HG03342 (cell line): ENCODE measurements around the gene KRT86.
"Not testable (repeated sequence)": the region's sequence is repeated elsewhere in the genome, so short reads cannot be mapped to it uniquely, and the experiment has no call there.

Experiments used
- ATAC-seq: cut with Tn5 transposase; IDR thresholded peaks from one replicate; pipeline ENCODE4 v1.9.1; 2021; ENCODE audit warnings: mild to moderate bottlenecking, moderate library complexity; ENCODE audit not compliant: unreplicated experiment

KRT86 gene

GRCh38 chr12:52251367-52252051 lies 22.9 kb upstream of the KRT86 start:
- no peak for ATAC-seq

- ATAC-seq = not testable (repeated sequence)
Observed at GRCh38 chr12:52252175-52252615, 22.2 kb upstream of the KRT86 start.

DNA sequence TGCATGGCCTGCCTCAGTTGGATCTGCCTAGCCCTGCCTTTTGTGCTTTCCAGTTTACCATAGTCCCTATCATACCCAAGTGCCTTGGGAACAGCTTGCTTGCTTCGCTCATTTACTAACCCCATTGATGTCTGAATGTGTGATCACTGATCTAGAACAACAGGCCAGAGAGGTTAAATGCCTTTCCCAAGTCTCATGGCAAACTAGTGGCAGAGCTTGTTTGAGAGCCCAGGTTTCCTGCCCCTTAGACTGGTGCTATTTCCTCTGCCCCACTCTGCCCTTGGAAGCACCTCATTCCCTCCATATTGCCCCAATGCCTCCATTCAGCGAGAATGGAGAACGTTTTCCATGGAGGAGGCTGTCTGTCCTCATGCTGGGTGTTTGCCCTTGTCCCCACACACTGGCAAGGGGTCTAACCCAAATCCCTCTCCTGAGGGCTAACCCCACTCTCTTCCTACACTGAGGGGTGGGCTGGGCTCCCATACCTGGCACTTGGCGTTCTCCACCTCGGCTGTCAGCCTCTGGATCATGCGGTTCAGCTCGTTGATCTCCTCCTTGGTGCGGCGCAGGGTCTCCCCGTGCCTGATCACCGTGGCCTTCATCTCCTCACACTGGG lies 21.6 kb upstream of the KRT86 start:
- no peak for ATAC-seq

DNA sequence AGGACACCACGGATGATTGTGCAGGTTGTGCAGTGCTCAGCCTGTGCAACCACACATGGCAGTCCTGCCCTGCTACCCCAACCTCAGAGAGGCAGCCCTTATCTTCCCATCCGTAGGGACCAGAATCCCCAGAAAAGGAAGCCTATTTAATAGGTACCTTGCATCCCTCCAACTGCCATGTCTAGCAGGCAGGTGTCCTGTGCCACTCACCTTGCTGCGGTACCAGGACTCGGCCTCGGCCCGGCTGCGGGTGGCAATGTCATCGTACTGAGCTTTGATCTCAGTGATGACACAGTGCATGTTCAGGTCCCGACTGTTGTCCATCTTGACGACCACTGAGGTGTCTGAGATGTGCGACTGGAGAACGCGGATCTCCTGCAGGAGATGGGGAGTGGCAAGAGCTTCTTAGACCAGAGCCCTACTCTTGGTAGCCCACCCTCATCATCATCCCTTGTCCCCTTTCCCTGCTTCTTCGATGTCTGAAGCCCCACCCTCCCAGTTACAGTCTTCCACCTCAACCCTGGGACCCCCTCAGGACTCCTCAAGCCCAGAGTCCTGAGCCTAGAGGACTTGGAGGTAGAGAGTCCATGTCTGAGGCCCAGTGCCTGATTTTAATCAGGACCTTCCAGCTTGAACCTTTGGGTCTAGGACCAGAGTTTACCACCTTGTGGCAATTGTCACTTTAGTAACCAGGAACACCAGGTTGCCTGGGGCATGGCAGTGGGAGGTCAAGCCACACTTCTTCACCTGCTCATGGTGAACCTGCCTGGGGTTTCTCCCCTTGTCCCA lies 20.9 kb upstream of the KRT86 start:
- ATAC-seq = no peak

- no peak for ATAC-seq
Observed at GRCh38 chr12:52254180-52254964, 20.1 kb upstream of the KRT86 start.

DNA sequence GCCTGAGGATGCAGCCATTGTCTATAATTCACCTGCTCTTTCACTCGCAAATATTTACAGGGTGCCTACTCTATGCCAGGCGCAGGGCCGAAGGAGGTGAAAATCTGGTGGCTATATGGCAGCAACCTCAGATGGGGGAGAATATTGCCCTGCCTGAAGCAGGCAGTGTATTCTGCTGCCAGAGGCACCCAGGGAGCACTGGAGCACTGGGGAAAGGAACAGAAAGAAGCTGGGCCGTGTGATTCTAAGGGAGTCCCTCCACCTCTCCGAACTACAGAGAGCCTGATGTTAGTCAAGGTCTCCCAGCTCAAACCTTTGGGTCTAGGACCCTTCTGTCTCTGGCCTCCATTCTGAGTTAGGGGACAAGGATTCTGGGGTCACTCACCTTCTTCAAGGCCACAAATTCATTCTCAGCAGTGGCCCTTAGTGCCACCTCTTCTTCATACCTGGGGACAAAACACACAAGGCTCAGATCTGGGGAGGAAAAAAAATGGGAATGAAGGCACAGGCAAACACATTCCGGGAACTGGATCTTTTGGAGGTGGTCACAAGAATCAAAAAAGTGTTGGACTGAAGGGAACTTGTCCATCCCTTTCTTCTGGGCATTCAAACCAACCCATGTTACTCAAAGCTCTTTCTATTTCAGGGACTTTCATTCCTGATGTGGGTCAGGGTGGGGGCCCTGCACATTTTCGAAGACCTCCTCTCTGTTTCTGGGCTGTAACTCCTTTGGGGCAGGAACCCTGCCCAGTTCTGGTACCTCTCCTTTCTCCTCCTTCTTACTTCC lies 19.3 kb upstream of the KRT86 start:
- no peak for ATAC-seq

DNA sequence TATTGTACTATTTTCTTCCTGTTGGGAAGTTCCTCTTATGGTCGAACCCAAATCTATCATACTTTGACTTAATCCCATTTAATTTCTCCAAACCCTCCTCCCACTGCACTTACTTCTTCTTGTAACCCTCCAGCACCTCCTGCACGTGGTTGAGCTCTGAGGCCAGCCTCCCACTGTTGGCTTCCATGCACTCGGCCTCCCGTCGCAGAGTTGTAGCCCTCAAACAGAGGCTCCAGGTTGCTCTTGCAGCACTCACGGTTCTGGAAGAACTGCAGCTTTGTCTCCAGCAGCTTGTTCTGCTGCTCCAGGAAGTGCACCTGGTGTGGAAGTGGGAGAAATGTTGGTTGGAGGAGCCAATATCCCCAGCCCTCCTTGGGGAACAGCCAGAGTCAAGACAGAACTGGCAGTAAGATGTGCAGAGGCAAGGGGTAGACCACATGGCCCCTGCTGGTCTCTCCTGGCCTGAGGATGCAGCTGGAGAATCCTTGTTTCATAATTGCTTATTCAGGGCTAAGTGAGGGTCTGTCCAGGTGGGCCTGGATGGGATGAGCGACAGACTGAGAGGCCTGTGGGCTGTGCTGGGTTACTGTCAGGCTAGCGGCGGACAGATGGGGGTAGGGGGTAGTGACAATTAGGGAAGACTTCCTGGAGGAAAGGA lies 18.4 kb upstream of the KRT86 start:
- no peak for ATAC-seq

DNA sequence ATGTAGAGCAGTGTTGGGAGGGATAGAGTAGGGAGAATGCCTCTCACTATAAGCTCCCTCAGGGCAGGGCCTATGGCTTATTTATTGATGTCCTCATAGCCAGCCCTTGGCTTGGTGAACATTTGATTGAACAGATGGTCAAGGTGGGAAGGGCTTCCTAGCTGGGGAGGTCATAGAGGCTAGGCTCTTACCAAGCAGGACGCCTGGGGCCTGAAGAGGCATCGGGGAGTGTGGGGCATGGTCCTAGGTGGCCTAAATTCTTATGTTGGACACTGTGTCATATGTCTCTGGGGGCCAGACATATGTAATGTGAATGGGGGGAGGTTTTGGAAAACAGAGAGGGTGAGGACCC lies 17.9 kb upstream of the KRT86 start:
- no peak for ATAC-seq

GRCh38 chr12:52257074-52257551 lies 17.3 kb upstream of the KRT86 start:
- ATAC-seq = no peak

DNA sequence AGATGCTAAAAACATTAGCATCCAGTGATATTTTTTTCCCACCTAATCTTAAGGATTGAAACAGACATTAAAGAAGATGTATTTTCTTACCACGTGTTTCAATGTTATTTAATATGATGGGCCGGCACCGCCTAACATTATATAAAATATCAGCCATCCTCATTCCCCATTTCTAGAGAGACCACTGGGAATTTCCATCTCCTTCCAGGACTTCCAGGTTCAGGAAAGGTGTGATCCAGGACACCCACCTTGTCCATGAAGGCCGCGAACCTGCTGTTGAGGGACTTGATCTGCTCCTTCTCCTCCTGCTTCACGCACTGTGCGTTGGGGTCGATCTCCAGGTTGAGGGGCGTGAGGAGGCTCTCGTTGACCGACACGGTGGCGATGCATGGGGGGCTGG lies 16.5 kb upstream of the KRT86 start:
- not testable (repeated sequence) for ATAC-seq

DNA sequence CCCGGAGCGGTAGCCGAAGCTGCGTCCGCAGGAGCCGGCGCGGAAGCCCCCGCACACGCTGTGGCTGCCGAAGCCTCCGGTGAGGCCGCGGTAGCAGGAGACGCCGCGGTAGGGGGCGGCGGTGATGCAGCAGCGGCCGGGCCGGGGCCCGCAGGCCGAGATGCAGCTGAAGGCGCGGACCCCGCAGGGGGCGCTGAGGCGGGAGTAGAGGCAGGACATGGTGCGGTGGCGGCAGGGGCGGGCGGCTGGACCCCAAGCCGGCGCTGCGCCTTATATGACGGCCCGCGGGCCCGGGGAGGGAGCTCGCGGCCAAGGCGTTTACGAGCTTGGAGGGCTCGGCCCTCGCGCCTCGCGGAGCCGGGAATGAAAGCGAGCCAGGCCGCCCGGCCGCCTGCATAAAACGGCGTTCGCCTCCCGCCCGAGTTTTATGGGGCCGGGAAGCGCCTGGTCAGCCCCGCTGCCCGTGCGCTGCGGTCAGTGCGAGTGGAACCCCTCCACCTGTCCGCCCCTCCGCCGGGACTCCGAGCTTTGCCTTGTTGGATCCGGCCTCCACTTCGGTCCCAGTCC lies 16.0 kb upstream of the KRT86 start:
- ATAC-seq = no peak

DNA sequence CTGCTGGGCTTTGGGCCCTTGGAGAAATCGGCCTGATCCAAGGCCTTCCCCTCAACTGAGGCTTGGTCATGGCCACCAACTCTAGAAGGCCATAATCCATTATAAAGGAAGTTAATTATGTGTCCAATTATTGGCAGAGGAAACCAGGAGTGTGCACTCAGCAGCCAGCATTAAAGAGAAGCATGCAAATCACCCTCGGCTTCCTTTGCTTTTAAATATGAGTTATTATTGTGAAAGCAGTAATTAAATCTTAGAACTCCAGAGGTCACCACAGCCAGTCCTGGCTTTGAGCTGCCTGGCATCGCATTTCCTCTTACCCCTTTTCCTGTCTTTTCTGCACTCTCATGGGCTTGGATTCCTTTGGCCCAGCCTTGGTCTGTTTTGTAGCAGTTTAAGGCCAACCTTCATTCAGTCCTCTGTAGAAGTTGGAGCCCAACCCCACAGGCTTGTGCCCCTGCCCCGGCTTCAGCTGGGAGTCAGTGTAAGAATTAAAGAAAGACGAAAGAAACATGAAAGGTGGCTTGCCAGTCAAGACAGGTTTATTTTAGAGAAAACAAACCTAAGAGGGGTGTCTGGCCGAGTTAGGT lies 14.7 kb upstream of the KRT86 start:
- no peak for ATAC-seq

GRCh38 chr12:52260361-52261207 lies 13.9 kb upstream of the KRT86 start:
- ATAC-seq = no peak

GRCh38 chr12:52261208-52261484 lies 13.3 kb upstream of the KRT86 start:
- no peak for ATAC-seq

- no peak for ATAC-seq
Observed at GRCh38 chr12:52262286-52262685, 12.2 kb upstream of the KRT86 start.

GRCh38 chr12:52263761-52264434 lies 10.5 kb upstream of the KRT86 start:
- no peak for ATAC-seq

GRCh38 chr12:52264435-52264825 lies 10.0 kb upstream of the KRT86 start:
- ATAC-seq = no peak

DNA sequence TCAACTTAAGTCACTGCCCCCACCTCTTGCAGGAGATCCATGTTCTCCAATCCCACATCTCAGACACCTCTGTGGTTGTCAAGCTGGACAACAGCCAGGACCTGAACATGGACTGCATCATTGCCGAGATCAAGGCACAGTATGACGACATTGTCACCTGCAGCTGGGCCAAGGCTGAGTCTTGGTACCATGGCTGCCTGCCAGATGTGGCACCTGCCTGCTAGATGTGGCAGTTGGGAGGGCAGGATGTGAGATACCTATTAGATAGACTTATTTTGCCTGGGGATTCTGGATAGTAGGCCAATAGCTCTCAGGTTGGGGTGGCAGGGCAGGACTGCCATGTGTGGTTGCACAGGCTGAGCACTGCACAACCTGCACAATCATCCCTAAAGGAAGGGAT lies 7.9 kb upstream of the KRT86 start:
- no peak for ATAC-seq
